GM23338 (cell line): ENCODE data around the gene ADSL. TPM values are rescaled to one million over a fixed set of nuclear protein-coding genes. Genes with fewer than 3 reads are reported as not detected.

Experiments used
- ATAC-seq: fragments of 200-7000 bp; cut with Tn5 transposase; 3 replicates; pipeline ENCODE4 v1.9.1; 2020
- DNase-seq: peaks from one replicate; pipeline ENCODE4 v3.0.0-alpha.2; 2015; ENCODE audit warnings: low spot score
- H2AFZ ChIP-seq: fragments of 200-600 bp; sonication (generic); 2 replicates; pipeline ENCODE4 v1.8.0; 2016; ENCODE audit warnings: antibody characterized with exemption, mild to moderate bottlenecking, moderate library complexity
- H3F3A ChIP-seq: fragments of 200-600 bp; sonication (generic); replicated peaks from 2 replicates; pipeline ENCODE4 v1.8.0; 2017; ENCODE audit warnings: antibody characterized with exemption, mixed run types, low read depth
- H3K27ac ChIP-seq: fragments of 200-600 bp; sonication (generic); 2 replicates; pipeline ENCODE4 v1.6.1; 2016; ENCODE audit warnings: low read depth
- H3K27me3 ChIP-seq: fragments of 200-600 bp; sonication (generic); 2 replicates; pipeline ENCODE4 v1.8.0; 2016; ENCODE audit warnings: mild to moderate bottlenecking, mixed run types, moderate library complexity; ENCODE audit not compliant: insufficient read depth
- H3K36me3 ChIP-seq: fragments of 200-600 bp; sonication (generic); 2 replicates; pipeline ENCODE4 v1.8.0; 2016; ENCODE audit warnings: mild to moderate bottlenecking; ENCODE audit not compliant: insufficient read depth
- H3K4me1 ChIP-seq: fragments of 200-600 bp; sonication (generic); 2 replicates; pipeline ENCODE4 v1.8.0; 2016; ENCODE audit warnings: mild to moderate bottlenecking, moderate library complexity; ENCODE audit not compliant: insufficient read depth
- H3K4me2 ChIP-seq: fragments of 200-600 bp; sonication (generic); 2 replicates; pipeline ENCODE4 v1.7.1; 2017; ENCODE audit warnings: mixed run types
- H3K4me3 ChIP-seq: fragments of 200-600 bp; sonication (generic); 2 replicates; pipeline ENCODE4 v1.6.1; 2016; ENCODE audit warnings: mixed run types
- H3K79me2 ChIP-seq: fragments of 200-600 bp; sonication (generic); replicated peaks from 2 replicates; pipeline ENCODE4 v1.8.0; 2017; ENCODE audit warnings: mild to moderate bottlenecking; ENCODE audit not compliant: insufficient read depth
- H3K9me2 ChIP-seq: fragments of 200-600 bp; sonication (generic); 2 replicates; pipeline ENCODE4 v1.8.0; 2017; ENCODE audit not compliant: insufficient read depth
- H4K20me1 ChIP-seq: fragments of 200-600 bp; sonication (generic); replicated peaks from 2 replicates; pipeline ENCODE4 v1.8.0; 2017; ENCODE audit warnings: mild to moderate bottlenecking; ENCODE audit not compliant: insufficient read depth
- H3K27ac Mint-ChIP-seq: 2 replicates; pipeline ENCODE4 v1.8.0; 2020; ENCODE audit warnings: inconsistent platforms, mild to moderate bottlenecking, moderate library complexity, mixed read lengths
- H3K27me3 Mint-ChIP-seq: 3 replicates; pipeline ENCODE4 v1.8.0; 2022; ENCODE audit warnings: low read depth, mild to moderate bottlenecking, moderate library complexity, mixed read lengths, inconsistent platforms; ENCODE audit not compliant: insufficient read depth, poor library complexity
- H3K36me3 Mint-ChIP-seq: 3 replicates; pipeline ENCODE4 v1.8.0; 2021; ENCODE audit warnings: low read depth, mild to moderate bottlenecking, inconsistent platforms, moderate library complexity, mixed read lengths
- H3K4me1 Mint-ChIP-seq: 3 replicates; pipeline ENCODE4 v1.8.0; 2020; ENCODE audit warnings: mild to moderate bottlenecking, inconsistent platforms, mixed read lengths
- H3K4me3 Mint-ChIP-seq: 3 replicates; pipeline ENCODE4 v1.8.0; 2021; ENCODE audit warnings: moderate library complexity, mild to moderate bottlenecking, inconsistent platforms, mixed read lengths
- H3K9me3 Mint-ChIP-seq: 3 replicates; pipeline ENCODE4 v1.8.0; 2020; ENCODE audit warnings: moderate library complexity, mild to moderate bottlenecking, inconsistent platforms, mixed read lengths
- CREB1 ChIP-seq: fragments of 250-450 bp; sonication (Bioruptor Pico); IDR thresholded peaks from 2 replicates; pipeline ENCODE4 v1.5.0; 2020; ENCODE audit warnings: low read depth, mild to moderate bottlenecking, moderate library complexity
- CTCF ChIP-seq, 2 experiments: fragments of 200-600 bp in 1 of 2; sonication (generic) in 1 of 2; conservative IDR thresholded peaks; 2 replicates each; pipeline versions ENCODE4 v1.5.1 to v1.6.1; 2016 to 2017; ENCODE audit warnings: antibody characterized with exemption in 2 of 2, low read depth in 2 of 2, mild to moderate bottlenecking in 2 of 2, moderate library complexity in 1 of 2
- ETS1 ChIP-seq: IDR thresholded peaks from 2 replicates; pipeline ENCODE4 v1.6.1; 2016; ENCODE audit warnings: antibody characterized with exemption
- JUNB ChIP-seq: IDR thresholded peaks from one replicate; pipeline ENCODE4 v1.6.1; 2016; ENCODE audit warnings: antibody characterized with exemption; ENCODE audit not compliant: unreplicated experiment
- POLR2AphosphoS5 ChIP-seq: IDR thresholded peaks from 2 replicates; pipeline ENCODE4 v1.6.1; 2016; ENCODE audit warnings: antibody characterized with exemption, low read depth
- REST ChIP-seq: IDR thresholded peaks from one replicate; pipeline ENCODE4 v1.6.1; 2018; ENCODE audit warnings: antibody characterized with exemption; ENCODE audit not compliant: unreplicated experiment
- STAT1 ChIP-seq: IDR thresholded peaks from one replicate; pipeline ENCODE4 v1.6.1; 2016; ENCODE audit warnings: antibody characterized with exemption; ENCODE audit not compliant: unreplicated experiment
- ZNF114 ChIP-seq: fragments of 250-450 bp; sonication (Bioruptor Pico); IDR thresholded peaks from 2 replicates; pipeline ENCODE4 v1.5.0; 2020; ENCODE audit warnings: mild to moderate bottlenecking, moderate library complexity
- ZNF462 ChIP-seq: fragments of 250-450 bp; sonication (Bioruptor Pico); IDR thresholded peaks from 2 replicates; pipeline ENCODE4 v1.5.0; 2020; ENCODE audit warnings: mild to moderate bottlenecking, moderate library complexity
- polyA plus RNA-seq: library from polyadenylated mRNA; unstranded; fragments of >200 nt; fragmentation: Nextera tagmentation; extraction: Ambion mirVana; gene quantifications from 2 replicates; pipeline ENCODE4 v1.2.1, GENCODE V29; 2016
- total RNA-seq: library from RNA; depleted of rRNA; stranded (reverse); fragments of >200 nt; shearing (Covaris generic); gene quantifications from 2 replicates; pipeline ENCODE4 v1.2.3, GENCODE V29; 2014

ADSL gene
- total and polyA plus RNA-seq, 2 experiments from 2014 or later, result 120 to 232 TPM

- no peak for TF ChIP-seq ZNF462 (CRISPR knock-in tag)
- TF ChIP-seq JUNB, result no peak
- TF ChIP-seq ZNF114 (CRISPR knock-in tag), result no peak
- TF ChIP-seq CREB1 (CRISPR knock-in tag), result no peak
Measured at GRCh38 chr22:40368836-40369235, 22.5 kb downstream of the ADSL start (continued).

- no peak overlapping the region for H3K4me3 ChIP-seq
- DNase-seq (no peak), ATAC-seq (no peak)
- peaks cover 6% of the 10 kb centered on the region; the same call in 1 of the 3 replicates for H3K4me1 Mint-ChIP-seq
- H3K4me2 ChIP-seq, result no peak overlapping the region
- no peak overlapping the region for H3K27ac Mint-ChIP-seq
- no peak overlapping the region for H3K27ac ChIP-seq
- H3K9me3 Mint-ChIP-seq, result no peaks in the 10 kb centered on the region
- peaks cover 10% of the 10 kb centered on the region for H3K36me3 ChIP-seq
- no peaks in the 10 kb centered on the region for H3K27me3 ChIP-seq
- H3K79me2 ChIP-seq, result peaks cover 23% of the 10 kb centered on the region
- no peak overlapping the region for H2AFZ ChIP-seq
- H3K4me1 ChIP-seq, result no peaks in the 10 kb centered on the region
- peaks cover 19% of the 10 kb centered on the region for H3K36me3 Mint-ChIP-seq
- no peaks in the 10 kb centered on the region for H3K9me2 ChIP-seq
- H3F3A ChIP-seq, result peaks cover 10% of the 10 kb centered on the region
- H3K4me3 Mint-ChIP-seq, result no peak overlapping the region
- peaks cover 13% of the 10 kb centered on the region for H4K20me1 ChIP-seq
- peaks cover 4% of the 10 kb centered on the region for H3K27me3 Mint-ChIP-seq
- TF ChIP-seq POLR2AphosphoS5 (no peak), CTCF (conservative IDR thresholded peaks at IDR 0.05; ENCODE audit: low read depth in 2 of 2) (no peak), ETS1 (no peak), REST (no peak), ZNF114 (CRISPR knock-in tag) (no peak), STAT1 (no peak), CREB1 (CRISPR knock-in tag) (no peak)
Measured at GRCh38 chr22:40374567-40374966, 28.3 kb downstream of the ADSL start.
